ENCODE results near the gene NAALAD2.
"Not testable (repeated sequence)": the region's sequence is repeated elsewhere in the genome, so short reads cannot be mapped to it uniquely, and the experiment has no call there.

Gene NAALAD2

GRCh38 chr11:90192869-90193582, 58.6 kb downstream of the NAALAD2 start:
- no peak for DNase-seq (ENCODE audit: low spot score)

GRCh38 chr11:90197377-90197776, 62.9 kb downstream of the NAALAD2 start:
- no peak for DNase-seq (ENCODE audit: low spot score)

GRCh38 chr11:90202342-90202741, 67.9 kb downstream of the NAALAD2 start:
- no peak for DNase-seq (ENCODE audit: low spot score)

GRCh38 chr11:90204407-90204806, 69.9 kb downstream of the NAALAD2 start:
- DNase-seq (ENCODE audit: low spot score): no peak

- peak; percentile 72 for DNase-seq (ENCODE audit: low spot score)
Measured at GRCh38 chr11:90204832-90205646, 70.6 kb downstream of the NAALAD2 start.

- not testable (repeated sequence) for DNase-seq (ENCODE audit: low spot score)
Measured at GRCh38 chr11:90207992-90208391, 73.5 kb downstream of the NAALAD2 start.

GRCh38 chr11:90208857-90209256, 74.4 kb downstream of the NAALAD2 start:
- DNase-seq (ENCODE audit: low spot score): no peak

GRCh38 chr11:90213322-90213721, 78.9 kb downstream of the NAALAD2 start:
- DNase-seq (ENCODE audit: low spot score): no peak

- DNase-seq (ENCODE audit: low spot score): no peak
Measured at GRCh38 chr11:90216611-90217010, 82.1 kb downstream of the NAALAD2 start.

GRCh38 chr11:90218606-90219005, 84.1 kb downstream of the NAALAD2 start:
- no peak for DNase-seq (ENCODE audit: low spot score)

- no peak for DNase-seq (ENCODE audit: low spot score)
Measured at GRCh38 chr11:90219438-90219837, 85.0 kb downstream of the NAALAD2 start.

GRCh38 chr11:90220391-90220790, 85.9 kb downstream of the NAALAD2 start:
- DNase-seq (ENCODE audit: low spot score): no peak

- peak; percentile 41 for DNase-seq (ENCODE audit: low spot score)
Measured at GRCh38 chr11:90221803-90222458, 87.5 kb downstream of the NAALAD2 start.

GRCh38 chr11:90222459-90223247, 88.2 kb downstream of the NAALAD2 start, which contains the start of gene CHORDC1:
Gene CHORDC1, minus strand, starts transcription at chr11:90223049. Its CDS starts 95 bp downstream, at chr11:90222954.
- peak; percentile 89 for DNase-seq (ENCODE audit: low spot score)

- no peak for DNase-seq (ENCODE audit: low spot score)
Measured at GRCh38 chr11:90223248-90223585, 88.8 kb downstream of the NAALAD2 start.

GRCh38 chr11:90228056-90228455, 93.6 kb downstream of the NAALAD2 start:
- no peak for DNase-seq (ENCODE audit: low spot score)

- no peak for DNase-seq (ENCODE audit: low spot score)
Measured at GRCh38 chr11:90229791-90230190, 95.3 kb downstream of the NAALAD2 start.

GRCh38 chr11:90234977-90235376, 100.5 kb downstream of the NAALAD2 start:
- no peak for DNase-seq (ENCODE audit: low spot score)

- no peak for DNase-seq (ENCODE audit: low spot score)
Measured at GRCh38 chr11:90235526-90235925, 101.1 kb downstream of the NAALAD2 start.

GRCh38 chr11:90237004-90237403, 102.5 kb downstream of the NAALAD2 start:
- DNase-seq (ENCODE audit: low spot score): no peak

GRCh38 chr11:90239967-90240636, 105.6 kb downstream of the NAALAD2 start:
- DNase-seq (ENCODE audit: low spot score): not testable (repeated sequence)

Data from hematopoietic multipotent progenitor cell treated with erythropoietin and hydrocortisone succinate and interleukin-3 and kit ligand, for 17 days (in vitro differentiated cells).